Body of pancreas (tissue), 4 donors: ENCODE data around the gene OR8B4. TPM values are rescaled to one million over a fixed set of nuclear protein-coding genes. Genes with fewer than 3 reads are reported as not detected.

Source experiments
- ATAC-seq: fragments of 150-250 bp; one replicate; pipeline ENCODE4 v1.9.1; 2016
- DNase-seq, 4 donors: peaks; one replicate each; pipeline ENCODE4 v3.0.0-alpha.2; 2019
- H3K27ac ChIP-seq, 4 donors: fragments of 200-600 bp; sonication (generic); 1 replicate in 3 of 4; 2 replicates in 1 of 4; pipeline versions ENCODE4 v1.5.1 to v1.6.1; 2016 to 2019; ENCODE audit warnings: mild to moderate bottlenecking in 1 of 4, mixed read lengths in 1 of 4, moderate library complexity in 1 of 4
- H3K27me3 ChIP-seq, 2 donors: fragments of 200-600 bp; sonication (generic); one replicate each; pipeline ENCODE4 v1.6.0; 2016; ENCODE audit warnings: mild to moderate bottlenecking in 1 of 2
- H3K36me3 ChIP-seq, 2 donors: fragments of 200-600 bp; sonication (generic); replicated peaks in 1 of 2; 2 replicates each; pipeline ENCODE4 v1.5.1; 2016; ENCODE audit warnings: low read depth in 2 of 2; ENCODE audit not compliant: insufficient read depth in 1 of 2
- H3K4me1 ChIP-seq: fragments of 200-600 bp; sonication (generic); one replicate; pipeline ENCODE4 v1.6.0; 2016
- H3K4me3 ChIP-seq, 2 donors: fragments of 200-600 bp; sonication (generic); 1 replicate in 1 of 2; 2 replicates in 1 of 2; pipeline ENCODE4 v1.5.1; 2016 to 2019
- H3K9me3 ChIP-seq, 3 donors: fragments of 200-600 bp; sonication (generic); 1 replicate in 2 of 3; 2 replicates in 1 of 3; pipeline ENCODE4 v1.5.1; 2016
- POLR2A ChIP-seq, 3 donors: fragments of 450-650 bp; IDR thresholded peaks; one replicate each; pipeline ENCODE4 v1.6.1; 2016; ENCODE audit warnings: antibody characterized with exemption in 3 of 3, mild to moderate bottlenecking in 2 of 3
- WGBS, 2 donors: methylation state at CpG; one replicate each; pipeline ENCODE4 v1.1.5; 2017; 5-methylcytosine and 5-hydroxymethylcytosine counted together
- intact Hi-C: fragments of 100-400 bp; cut with DNase I; formaldehyde crosslinking; loops from one replicate; pipeline ENCODE4 v1.15.1; 2023
- total RNA-seq, 2 donors: library from RNA; depleted of rRNA; stranded (reverse); fragments of >200 nt; gene quantifications; one replicate each; pipeline ENCODE4 v1.1.0, GENCODE V29; 2016
- TF ChIP-seq, protein P1 (sequence below), 7 experiments: fragments of 450-650 bp in 4 of 7; fragments of 200-600 bp in 3 of 7; sonication (generic) in 3 of 7; IDR thresholded peaks; one replicate each; pipeline ENCODE4 v1.5.1; 2016 to 2019; ENCODE audit warnings: antibody characterized with exemption in 7 of 7

The OR8B4 gene
- total RNA-seq, 2 donors from 2014 or later = not detected

GRCh38 chr11:124454552-124454951 is 29.9 kb upstream of the OR8B4 start:
- TF ChIP-seq, protein P1, sequence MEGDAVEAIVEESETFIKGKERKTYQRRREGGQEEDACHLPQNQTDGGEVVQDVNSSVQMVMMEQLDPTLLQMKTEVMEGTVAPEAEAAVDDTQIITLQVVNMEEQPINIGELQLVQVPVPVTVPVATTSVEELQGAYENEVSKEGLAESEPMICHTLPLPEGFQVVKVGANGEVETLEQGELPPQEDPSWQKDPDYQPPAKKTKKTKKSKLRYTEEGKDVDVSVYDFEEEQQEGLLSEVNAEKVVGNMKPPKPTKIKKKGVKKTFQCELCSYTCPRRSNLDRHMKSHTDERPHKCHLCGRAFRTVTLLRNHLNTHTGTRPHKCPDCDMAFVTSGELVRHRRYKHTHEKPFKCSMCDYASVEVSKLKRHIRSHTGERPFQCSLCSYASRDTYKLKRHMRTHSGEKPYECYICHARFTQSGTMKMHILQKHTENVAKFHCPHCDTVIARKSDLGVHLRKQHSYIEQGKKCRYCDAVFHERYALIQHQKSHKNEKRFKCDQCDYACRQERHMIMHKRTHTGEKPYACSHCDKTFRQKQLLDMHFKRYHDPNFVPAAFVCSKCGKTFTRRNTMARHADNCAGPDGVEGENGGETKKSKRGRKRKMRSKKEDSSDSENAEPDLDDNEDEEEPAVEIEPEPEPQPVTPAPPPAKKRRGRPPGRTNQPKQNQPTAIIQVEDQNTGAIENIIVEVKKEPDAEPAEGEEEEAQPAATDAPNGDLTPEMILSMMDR (IDR thresholded peaks at IDR 0.05) = no peak
- TF ChIP-seq POLR2A (IDR thresholded peaks at IDR 0.05) = no peak
- no peak for DNase-seq
- no peaks in the 10 kb centered on the region for H3K9me3 ChIP-seq
- 10 to 47% methylated on average over 2 of the region's 2 CpGs for WGBS, 2 donors
- H3K27ac ChIP-seq = no peak overlapping the region
- no peak for ATAC-seq
- H3K4me3 ChIP-seq = no peak overlapping the region
- intact Hi-C loops = no loop called here
- H3K4me1 ChIP-seq = no peaks in the 10 kb centered on the region
- H3K36me3 ChIP-seq = no peaks in the 10 kb centered on the region
- no peaks in the 10 kb centered on the region for H3K27me3 ChIP-seq

DNA sequence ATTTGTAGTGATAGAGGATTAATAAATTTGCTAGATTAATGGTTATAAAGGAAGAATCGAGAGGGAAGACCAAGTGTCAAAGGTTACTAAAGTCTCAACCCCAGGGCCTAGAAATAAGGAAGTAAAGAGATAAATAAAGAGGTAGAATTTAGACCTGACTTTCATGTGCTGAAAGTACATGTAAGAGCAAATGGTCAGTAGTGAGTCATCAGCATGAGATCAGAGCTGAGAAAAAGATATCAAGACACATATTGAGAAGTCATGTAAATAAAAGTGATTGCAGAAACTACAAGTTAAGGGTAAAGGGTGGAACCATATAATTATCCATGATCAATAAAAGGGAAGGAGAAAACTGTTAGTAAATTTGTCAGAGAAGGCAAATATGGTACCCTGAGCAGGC is 22.2 kb upstream of the OR8B4 start:
- Histone ChIP-seq H3K9me3 (no peaks in the 10 kb centered on the region), H3K36me3 (no peaks in the 10 kb centered on the region), H3K27me3 (no peaks in the 10 kb centered on the region), H3K27ac (no peak overlapping the region), H3K4me3 (no peak overlapping the region), H3K4me1 (no peaks in the 10 kb centered on the region)
- DNase-seq = no peak
- intact Hi-C loops = no loop called here
- no peak for TF ChIP-seq POLR2A (IDR thresholded peaks at IDR 0.05)
- TF ChIP-seq, protein P1 (IDR thresholded peaks at IDR 0.05) = no peak
- ATAC-seq = no peak
- 61 to 62% methylated on average over 1 of the region's 1 CpG for WGBS, 2 donors

- no peaks in the 10 kb centered on the region for H3K27me3 ChIP-seq
- ATAC-seq = no peak
- intact Hi-C loops = no loop called here
Measured at GRCh38 chr11:124445646-124446150, 21.0 kb upstream of the OR8B4 start, which contains the start of gene OR8B8. Gene OR8B8 (minus strand): TSS chr11:124445696. CDS start chr11:124441085, 4,611 bp downstream.

GRCh38 chr11:124442847-124443246 is 18.2 kb upstream of the OR8B4 start:
- DNase-seq = no peak
- no peak for TF ChIP-seq POLR2A (IDR thresholded peaks at IDR 0.05)
- TF ChIP-seq, protein P1 (IDR thresholded peaks at IDR 0.05) = no peak
- no peak overlapping the region for H3K27ac ChIP-seq
- no peak for ATAC-seq
- H3K9me3 ChIP-seq = no peaks in the 10 kb centered on the region
- H3K36me3 ChIP-seq = no peaks in the 10 kb centered on the region
- H3K27me3 ChIP-seq = no peaks in the 10 kb centered on the region
- no peaks in the 10 kb centered on the region for H3K4me1 ChIP-seq
- 35 to 47% methylated on average over 2 of the region's 2 CpGs for WGBS, 2 donors
- no peak overlapping the region for H3K4me3 ChIP-seq
- intact Hi-C loops = no loop called here

More at GRCh38 chr11:124445646-124446150, 21.0 kb upstream of the OR8B4 start, which contains the start of gene OR8B8:
- WGBS, 2 donors = 91 to 100% methylated on average over 1 of the region's 1 CpG
- no peaks in the 10 kb centered on the region for H3K36me3 ChIP-seq
- DNase-seq = no peak
- no peak within 1 kb of the TSS for H3K27ac ChIP-seq
- no peaks in the 10 kb centered on the region for H3K9me3 ChIP-seq
- TF ChIP-seq, protein P1 (IDR thresholded peaks at IDR 0.05) = no peak
- no peak for TF ChIP-seq POLR2A (IDR thresholded peaks at IDR 0.05)
- H3K4me1 ChIP-seq = no peaks in the 10 kb centered on the region
- no peak within 1 kb of the TSS for H3K4me3 ChIP-seq

DNA sequence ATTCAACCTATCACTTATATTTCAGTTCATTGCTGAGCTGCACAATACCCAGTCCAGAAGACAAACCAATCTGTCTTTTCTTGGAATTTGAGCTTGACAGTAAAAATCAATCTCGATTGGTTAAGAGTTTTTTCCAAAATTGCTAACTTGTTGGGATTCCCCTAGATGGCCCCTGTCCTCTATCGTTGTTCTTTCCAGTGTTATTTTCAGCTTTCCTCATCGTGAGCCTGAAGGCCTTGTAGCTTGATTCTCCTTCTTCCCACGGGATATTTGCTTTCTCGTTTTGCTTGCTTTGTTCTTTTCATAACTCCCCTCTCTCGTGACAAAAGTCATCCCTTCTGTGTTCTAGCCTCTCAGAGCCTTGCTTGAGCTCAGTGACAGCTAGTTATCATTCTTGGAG is 17.8 kb upstream of the OR8B4 start:
- intact Hi-C loops = no loop called here
- H3K27ac ChIP-seq = no peak overlapping the region
- TF ChIP-seq POLR2A (IDR thresholded peaks at IDR 0.05) = no peak
- TF ChIP-seq, protein P1 (IDR thresholded peaks at IDR 0.05) = no peak
- H3K4me1 ChIP-seq = no peaks in the 10 kb centered on the region
- DNase-seq (no peak), ATAC-seq (no peak)
- H3K9me3 ChIP-seq = no peaks in the 10 kb centered on the region
- WGBS, 2 donors = 27 to 37% methylated on average over 6 of the region's 6 CpGs
- no peaks in the 10 kb centered on the region for H3K36me3 ChIP-seq
- no peak overlapping the region for H3K4me3 ChIP-seq
- H3K27me3 ChIP-seq = no peaks in the 10 kb centered on the region
